H1 (cell line): ENCODE results near the gene ANO6. TPM values are rescaled to one million over a fixed set of nuclear protein-coding genes. Genes with fewer than 3 reads are reported as not detected.

Source experiments
- CBX8 ChIP-seq: fragments of 300-800, 300-1000 bp; sonication (generic); IDR thresholded peaks from 2 replicates; pipeline ENCODE4 v1.7.1; 2016; ENCODE audit warnings: low read depth, low read length, borderline replicate concordance
- EP300 ChIP-seq, 2 experiments: IDR thresholded peaks; 1 replicate in 1 of 2; 2 replicates in 1 of 2; pipeline ENCODE4 v1.6.1; 2011 to 2012; ENCODE audit warnings: low read depth in 2 of 2, low read length in 2 of 2, mild to moderate bottlenecking in 2 of 2, borderline replicate concordance in 1 of 2, inconsistent platforms in 1 of 2, moderate library complexity in 1 of 2
- FOSL1 ChIP-seq: IDR thresholded peaks from 2 replicates; pipeline ENCODE4 v1.6.1; 2011; ENCODE audit warnings: mild to moderate bottlenecking, low read depth, low read length, moderate library complexity; ENCODE audit not compliant: insufficient read depth
- KDM4A ChIP-seq: IDR thresholded peaks from one replicate; pipeline ENCODE4 v1.7.1; 2012; ENCODE audit warnings: low read depth, mild to moderate bottlenecking, moderate library complexity, low read length, inconsistent platforms; ENCODE audit not compliant: severe bottlenecking
- RFX5 ChIP-seq: IDR thresholded peaks from 2 replicates; pipeline ENCODE4 v1.6.1; 2011; ENCODE audit warnings: low read depth, low read length, improper control_type of control experiment, borderline replicate concordance
- RNF2 ChIP-seq: fragments of 200-900, 300-1000 bp; sonication (generic); IDR thresholded peaks from 2 replicates; pipeline ENCODE4 v1.7.1; 2016; ENCODE audit warnings: borderline replicate concordance, low read depth, mild to moderate bottlenecking, antibody characterized with exemption, low read length; ENCODE audit not compliant: poor library complexity, severe bottlenecking; ENCODE audit errors: missing control alignments
- SIRT6 ChIP-seq: IDR thresholded peaks from one replicate; pipeline ENCODE4 v1.7.1; 2012; ENCODE audit warnings: low read length, inconsistent platforms
- USF2 ChIP-seq: IDR thresholded peaks from 2 replicates; pipeline ENCODE4 v1.6.1; 2011; ENCODE audit warnings: low read length, improper control_type of control experiment
- ZNF274 ChIP-seq: IDR thresholded peaks from 2 replicates; pipeline ENCODE4 v1.7.0; 2012; ENCODE audit warnings: low read length, borderline replicate concordance; ENCODE audit errors: extremely low read depth
- polyA plus RNA-seq, 7 experiments: library from polyadenylated mRNA; depleted of rRNA in 3 of 7; stranded (reverse) in 5 of 7; unstranded in 2 of 7; fragments of >200 nt in 5 of 7; fragments of 200-250 nt in 2 of 7; gene quantifications; 1 replicate in 5 of 7; 2 replicates in 1 of 7; 4 replicates in 1 of 7; pipeline versions ENCODE4 v1.2.1 to v1.2.3, GENCODE V29; 2011 to 2013; ENCODE audit warnings: missing spikeins in 2 of 7, mixed read lengths in 2 of 7
- total RNA-seq: library from RNA; stranded (reverse); fragmentation: NEBNext Ultra II Directional; extraction: Animal tissue kit (Norgen Biotek cat#: 25700); gene quantifications from 2 replicates; pipeline ENCODE4 v1.2.1, GENCODE V29; 2021
- TF ChIP-seq, protein P1 (sequence below): fragments of 300-600 bp; sonication (generic); IDR thresholded peaks from 2 replicates; pipeline ENCODE4 v1.7.1; 2012; ENCODE audit warnings: low read length, moderate library complexity, mild to moderate bottlenecking, inconsistent platforms; ENCODE audit not compliant: insufficient replicate concordance

Gene ANO6
- total and polyA plus RNA-seq, 2 of the 8 experiments (the other 6 are each of a cell fraction or from before 2014, with no cell fraction given) = 15.1 to 39.7 TPM

DNA sequence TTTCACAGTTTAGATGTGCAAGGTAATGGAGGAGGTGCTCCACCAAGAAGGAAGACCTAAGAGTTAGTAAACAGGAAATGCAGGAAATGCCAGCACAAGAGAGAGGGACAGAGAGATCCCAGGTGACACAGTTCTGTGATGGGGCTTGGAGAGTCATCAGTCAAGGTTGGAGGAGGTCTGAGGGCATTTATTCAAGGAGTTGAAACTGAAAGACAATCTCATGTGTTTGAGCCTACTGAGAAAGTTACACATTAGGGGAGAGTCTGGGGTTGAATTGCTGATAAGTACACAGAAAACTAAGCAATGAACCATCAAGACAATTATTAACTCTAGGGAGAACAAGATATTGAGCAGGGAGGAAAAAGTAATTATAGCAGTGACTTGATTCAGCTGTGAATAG lies 138.5 kb downstream of the ANO6 start (continued):
- TF ChIP-seq, protein P1, sequence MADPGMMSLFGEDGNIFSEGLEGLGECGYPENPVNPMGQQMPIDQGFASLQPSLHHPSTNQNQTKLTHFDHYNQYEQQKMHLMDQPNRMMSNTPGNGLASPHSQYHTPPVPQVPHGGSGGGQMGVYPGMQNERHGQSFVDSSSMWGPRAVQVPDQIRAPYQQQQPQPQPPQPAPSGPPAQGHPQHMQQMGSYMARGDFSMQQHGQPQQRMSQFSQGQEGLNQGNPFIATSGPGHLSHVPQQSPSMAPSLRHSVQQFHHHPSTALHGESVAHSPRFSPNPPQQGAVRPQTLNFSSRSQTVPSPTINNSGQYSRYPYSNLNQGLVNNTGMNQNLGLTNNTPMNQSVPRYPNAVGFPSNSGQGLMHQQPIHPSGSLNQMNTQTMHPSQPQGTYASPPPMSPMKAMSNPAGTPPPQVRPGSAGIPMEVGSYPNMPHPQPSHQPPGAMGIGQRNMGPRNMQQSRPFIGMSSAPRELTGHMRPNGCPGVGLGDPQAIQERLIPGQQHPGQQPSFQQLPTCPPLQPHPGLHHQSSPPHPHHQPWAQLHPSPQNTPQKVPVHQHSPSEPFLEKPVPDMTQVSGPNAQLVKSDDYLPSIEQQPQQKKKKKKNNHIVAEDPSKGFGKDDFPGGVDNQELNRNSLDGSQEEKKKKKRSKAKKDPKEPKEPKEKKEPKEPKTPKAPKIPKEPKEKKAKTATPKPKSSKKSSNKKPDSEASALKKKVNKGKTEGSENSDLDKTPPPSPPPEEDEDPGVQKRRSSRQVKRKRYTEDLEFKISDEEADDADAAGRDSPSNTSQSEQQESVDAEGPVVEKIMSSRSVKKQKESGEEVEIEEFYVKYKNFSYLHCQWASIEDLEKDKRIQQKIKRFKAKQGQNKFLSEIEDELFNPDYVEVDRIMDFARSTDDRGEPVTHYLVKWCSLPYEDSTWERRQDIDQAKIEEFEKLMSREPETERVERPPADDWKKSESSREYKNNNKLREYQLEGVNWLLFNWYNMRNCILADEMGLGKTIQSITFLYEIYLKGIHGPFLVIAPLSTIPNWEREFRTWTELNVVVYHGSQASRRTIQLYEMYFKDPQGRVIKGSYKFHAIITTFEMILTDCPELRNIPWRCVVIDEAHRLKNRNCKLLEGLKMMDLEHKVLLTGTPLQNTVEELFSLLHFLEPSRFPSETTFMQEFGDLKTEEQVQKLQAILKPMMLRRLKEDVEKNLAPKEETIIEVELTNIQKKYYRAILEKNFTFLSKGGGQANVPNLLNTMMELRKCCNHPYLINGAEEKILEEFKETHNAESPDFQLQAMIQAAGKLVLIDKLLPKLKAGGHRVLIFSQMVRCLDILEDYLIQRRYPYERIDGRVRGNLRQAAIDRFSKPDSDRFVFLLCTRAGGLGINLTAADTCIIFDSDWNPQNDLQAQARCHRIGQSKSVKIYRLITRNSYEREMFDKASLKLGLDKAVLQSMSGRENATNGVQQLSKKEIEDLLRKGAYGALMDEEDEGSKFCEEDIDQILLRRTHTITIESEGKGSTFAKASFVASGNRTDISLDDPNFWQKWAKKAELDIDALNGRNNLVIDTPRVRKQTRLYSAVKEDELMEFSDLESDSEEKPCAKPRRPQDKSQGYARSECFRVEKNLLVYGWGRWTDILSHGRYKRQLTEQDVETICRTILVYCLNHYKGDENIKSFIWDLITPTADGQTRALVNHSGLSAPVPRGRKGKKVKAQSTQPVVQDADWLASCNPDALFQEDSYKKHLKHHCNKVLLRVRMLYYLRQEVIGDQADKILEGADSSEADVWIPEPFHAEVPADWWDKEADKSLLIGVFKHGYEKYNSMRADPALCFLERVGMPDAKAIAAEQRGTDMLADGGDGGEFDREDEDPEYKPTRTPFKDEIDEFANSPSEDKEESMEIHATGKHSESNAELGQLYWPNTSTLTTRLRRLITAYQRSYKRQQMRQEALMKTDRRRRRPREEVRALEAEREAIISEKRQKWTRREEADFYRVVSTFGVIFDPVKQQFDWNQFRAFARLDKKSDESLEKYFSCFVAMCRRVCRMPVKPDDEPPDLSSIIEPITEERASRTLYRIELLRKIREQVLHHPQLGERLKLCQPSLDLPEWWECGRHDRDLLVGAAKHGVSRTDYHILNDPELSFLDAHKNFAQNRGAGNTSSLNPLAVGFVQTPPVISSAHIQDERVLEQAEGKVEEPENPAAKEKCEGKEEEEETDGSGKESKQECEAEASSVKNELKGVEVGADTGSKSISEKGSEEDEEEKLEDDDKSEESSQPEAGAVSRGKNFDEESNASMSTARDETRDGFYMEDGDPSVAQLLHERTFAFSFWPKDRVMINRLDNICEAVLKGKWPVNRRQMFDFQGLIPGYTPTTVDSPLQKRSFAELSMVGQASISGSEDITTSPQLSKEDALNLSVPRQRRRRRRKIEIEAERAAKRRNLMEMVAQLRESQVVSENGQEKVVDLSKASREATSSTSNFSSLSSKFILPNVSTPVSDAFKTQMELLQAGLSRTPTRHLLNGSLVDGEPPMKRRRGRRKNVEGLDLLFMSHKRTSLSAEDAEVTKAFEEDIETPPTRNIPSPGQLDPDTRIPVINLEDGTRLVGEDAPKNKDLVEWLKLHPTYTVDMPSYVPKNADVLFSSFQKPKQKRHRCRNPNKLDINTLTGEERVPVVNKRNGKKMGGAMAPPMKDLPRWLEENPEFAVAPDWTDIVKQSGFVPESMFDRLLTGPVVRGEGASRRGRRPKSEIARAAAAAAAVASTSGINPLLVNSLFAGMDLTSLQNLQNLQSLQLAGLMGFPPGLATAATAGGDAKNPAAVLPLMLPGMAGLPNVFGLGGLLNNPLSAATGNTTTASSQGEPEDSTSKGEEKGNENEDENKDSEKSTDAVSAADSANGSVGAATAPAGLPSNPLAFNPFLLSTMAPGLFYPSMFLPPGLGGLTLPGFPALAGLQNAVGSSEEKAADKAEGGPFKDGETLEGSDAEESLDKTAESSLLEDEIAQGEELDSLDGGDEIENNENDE = no peak
- TF ChIP-seq ZNF274 = no peak
- no peak for TF ChIP-seq FOSL1
- TF ChIP-seq RFX5 = no peak
- TF ChIP-seq CBX8 = no peak
- no peak for TF ChIP-seq SIRT6
- no peak for TF ChIP-seq USF2
- TF ChIP-seq KDM4A = no peak
- TF ChIP-seq EP300 (IDR thresholded peaks at IDR 0.05; ENCODE audit: borderline replicate concordance in 1 of 2, low read depth in 2 of 2, low read length in 2 of 2) = no peak
- no peak for TF ChIP-seq RNF2
